Measurements from ENCODE around the gene SFXN3. TPM values are rescaled to one million over a fixed set of nuclear protein-coding genes. Genes with fewer than 3 reads are reported as not detected.

SFXN3 gene
- total RNA-seq, 2 experiments from 2014 or later: 0.41 TPM; not detected in 1

DNA sequence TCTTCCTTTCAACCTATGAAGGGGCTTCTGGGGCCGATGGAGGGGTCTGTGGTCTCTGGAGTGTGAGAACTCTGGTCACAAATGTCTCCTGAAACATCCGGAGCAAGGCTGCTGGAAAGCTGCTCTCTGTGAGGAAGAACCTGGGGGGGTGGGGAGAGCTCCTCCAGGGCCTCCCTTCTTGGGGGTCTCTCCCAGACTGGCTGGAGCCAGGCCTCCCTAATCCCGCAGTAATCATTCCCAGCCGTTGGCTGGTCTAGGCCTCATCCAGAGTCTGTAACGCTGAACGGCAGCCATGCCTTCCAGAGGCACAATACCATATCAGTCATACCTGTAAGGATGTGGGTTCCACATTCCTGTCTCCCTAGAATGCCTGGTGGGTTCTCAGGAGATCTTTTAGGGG, 35.9 kb upstream of the SFXN3 start:
- no peaks in the 10 kb centered on the region for H3K9me3 ChIP-seq (ENCODE audit: low read length)
- ChIA-PET CTCF (ENCODE audit: unreplicated experiment) (no interaction called here), POLR2A (no interaction called here)
- TF ChIP-seq, protein P1, sequence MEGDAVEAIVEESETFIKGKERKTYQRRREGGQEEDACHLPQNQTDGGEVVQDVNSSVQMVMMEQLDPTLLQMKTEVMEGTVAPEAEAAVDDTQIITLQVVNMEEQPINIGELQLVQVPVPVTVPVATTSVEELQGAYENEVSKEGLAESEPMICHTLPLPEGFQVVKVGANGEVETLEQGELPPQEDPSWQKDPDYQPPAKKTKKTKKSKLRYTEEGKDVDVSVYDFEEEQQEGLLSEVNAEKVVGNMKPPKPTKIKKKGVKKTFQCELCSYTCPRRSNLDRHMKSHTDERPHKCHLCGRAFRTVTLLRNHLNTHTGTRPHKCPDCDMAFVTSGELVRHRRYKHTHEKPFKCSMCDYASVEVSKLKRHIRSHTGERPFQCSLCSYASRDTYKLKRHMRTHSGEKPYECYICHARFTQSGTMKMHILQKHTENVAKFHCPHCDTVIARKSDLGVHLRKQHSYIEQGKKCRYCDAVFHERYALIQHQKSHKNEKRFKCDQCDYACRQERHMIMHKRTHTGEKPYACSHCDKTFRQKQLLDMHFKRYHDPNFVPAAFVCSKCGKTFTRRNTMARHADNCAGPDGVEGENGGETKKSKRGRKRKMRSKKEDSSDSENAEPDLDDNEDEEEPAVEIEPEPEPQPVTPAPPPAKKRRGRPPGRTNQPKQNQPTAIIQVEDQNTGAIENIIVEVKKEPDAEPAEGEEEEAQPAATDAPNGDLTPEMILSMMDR (conservative IDR thresholded peaks at IDR 0.05; ENCODE audit: low read length): no peak
- TF ChIP-seq EZH2phosphoT487 (IDR thresholded peaks at IDR 0.05; ENCODE audit: borderline replicate concordance, low read depth, low read length): no peak
- BruUV-seq (replicated peaks): no TSS peak
- H3K27ac ChIP-seq (ENCODE audit: low read depth, low read length, poor library complexity, severe bottlenecking): no peak overlapping the region
- no peaks in the 10 kb centered on the region for H4K20me1 ChIP-seq (ENCODE audit: insufficient read depth, low read length)
- H3K4me3 ChIP-seq (ENCODE audit: low read depth, low read length, poor library complexity, severe bottlenecking): no peak overlapping the region
- peaks cover 25% of the 10 kb centered on the region for H3K4me1 ChIP-seq (ENCODE audit: insufficient read depth, low read length, poor library complexity, severe bottlenecking)
- H3K9me2 ChIP-seq (ENCODE audit: insufficient read depth, low read length): no peaks in the 10 kb centered on the region
- peaks cover 3% of the 10 kb centered on the region; the same call in 1 of the 2 replicates for H3K79me2 ChIP-seq (ENCODE audit: insufficient read depth, low read depth, low read length)
- no peak overlapping the region for H3K4me2 ChIP-seq (ENCODE audit: low read length)
- intact Hi-C loops (cut with micrococcal nuclease; ENCODE audit: unreplicated experiment): no loop called here
- H3K36me3 ChIP-seq (ENCODE audit: insufficient read depth, low read length): peaks cover 50% of the 10 kb centered on the region
- no peak overlapping the region for H2AFZ ChIP-seq (ENCODE audit: low read length)
- DNase-seq (ENCODE audit: low spot score): no peak

DNA sequence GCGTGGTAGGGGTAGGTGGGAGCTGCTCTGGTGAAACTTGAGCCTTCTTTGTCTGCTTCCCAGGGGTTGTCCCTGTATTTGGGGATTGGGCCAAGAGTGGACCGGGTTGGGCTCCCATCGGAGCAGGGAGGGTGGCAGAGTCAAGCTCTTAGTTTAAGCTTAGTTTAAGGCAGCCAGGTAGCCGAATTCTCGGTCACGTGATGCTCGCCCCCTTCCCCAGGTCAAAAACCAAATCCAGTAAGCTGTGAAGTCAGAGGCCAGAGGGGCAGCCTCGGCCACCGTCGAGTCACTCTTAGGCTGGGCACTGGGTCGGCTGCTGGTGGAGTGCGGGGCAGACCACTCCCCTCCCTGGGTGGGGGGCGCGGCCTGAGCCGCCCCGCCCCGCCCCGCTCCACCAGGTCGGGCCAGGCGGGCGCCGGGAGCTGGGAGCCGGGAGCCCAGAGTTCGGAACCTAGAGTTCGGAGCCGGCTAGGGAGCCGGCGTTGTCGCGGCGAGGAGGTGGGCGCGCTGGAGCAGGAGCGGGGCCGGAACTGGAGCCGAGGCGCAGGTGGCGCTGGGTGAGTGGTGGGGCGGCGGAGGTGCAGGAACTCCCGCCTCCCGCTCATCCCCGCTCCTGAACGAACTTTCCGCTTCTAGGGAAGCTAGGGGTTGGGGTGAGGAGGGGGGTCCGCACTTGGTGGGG, 34.2 kb upstream of the SFXN3 start:
- TF ChIP-seq, protein P1 (conservative IDR thresholded peaks at IDR 0.05; ENCODE audit: low read length): no peak
- TF ChIP-seq EZH2phosphoT487 (IDR thresholded peaks at IDR 0.05; ENCODE audit: borderline replicate concordance, low read depth, low read length): no peak
- peak; percentile 57 for DNase-seq (ENCODE audit: low spot score)
- Histone ChIP-seq H4K20me1 (ENCODE audit: insufficient read depth, low read length) (no peaks in the 10 kb centered on the region), H2AFZ (ENCODE audit: low read length) (peak overlapping the region; percentile 91), H3K79me2 (ENCODE audit: insufficient read depth, low read depth, low read length) (no peaks in the 10 kb centered on the region), H3K9me2 (ENCODE audit: insufficient read depth, low read length) (no peaks in the 10 kb centered on the region), H3K4me2 (ENCODE audit: low read length) (peak overlapping the region; percentile 99), H3K36me3 (ENCODE audit: insufficient read depth, low read length) (peaks cover 35% of the 10 kb centered on the region; the same call in 1 of the 2 replicates), H3K4me3 (ENCODE audit: low read depth, low read length, poor library complexity, severe bottlenecking) (peak overlapping the region; percentile 90), H3K4me1 (ENCODE audit: insufficient read depth, low read length, poor library complexity, severe bottlenecking) (peaks cover 25% of the 10 kb centered on the region), H3K9me3 (ENCODE audit: low read length) (no peaks in the 10 kb centered on the region), H3K27ac (ENCODE audit: low read depth, low read length, poor library complexity, severe bottlenecking) (peak overlapping the region; percentile 63)
- intact Hi-C loops (cut with micrococcal nuclease; ENCODE audit: unreplicated experiment): loop anchor here (2.0 kb wide), 1 partner anchor 64 kb away; the partner anchor contains the start of gene KAZALD1
- CTCF ChIA-PET (ENCODE audit: unreplicated experiment): interaction anchor here (0.6 kb wide), 2 partner anchors 19 to 770 kb away, joined by 3 read pairs; no protein-coding TSS in a partner anchor
- BruUV-seq (replicated peaks): no TSS peak
- POLR2A ChIA-PET: interaction anchor here (0.7 kb wide), 1 partner anchor 9 kb away, joined by 3 read pairs; no protein-coding TSS in a partner anchor

All from OCI-LY7 (cell line).